Right lobe of liver (tissue), 6 donors: ENCODE data around the gene RFFL. TPM values are rescaled to one million over a fixed set of nuclear protein-coding genes. Genes with fewer than 3 reads are reported as not detected.
A peak's percentile ranks its signal among the peaks of the same experiment; 100 is the strongest.
"Not testable (repeated sequence)": the region's sequence is repeated elsewhere in the genome, so short reads cannot be mapped to it uniquely, and the experiment has no call there.

ENCODE experiments used
- ATAC-seq, 4 donors: fragments of 200-7000 bp; cut with Tn5 transposase; one replicate each; pipeline ENCODE4 v1.9.1; 2020; ENCODE audit warnings: mild to moderate bottlenecking in 4 of 4, moderate library complexity in 4 of 4
- DNase-seq, 3 donors: peaks; one replicate each; pipeline ENCODE4 v3.0.0-alpha.2; 2020
- H3K27ac ChIP-seq, 3 donors: fragments of 200-600 bp; one replicate each; pipeline ENCODE4 v1.8.0; 2022
- H3K27me3 ChIP-seq, 2 donors: fragments of 200-600 bp; one replicate each; pipeline ENCODE4 v1.8.0; 2022
- H3K36me3 ChIP-seq, 4 donors: fragments of 200-600 bp; sonication (generic) in 1 of 4; one replicate each; pipeline versions ENCODE4 v1.5.1 to v1.8.0; 2017 to 2022; ENCODE audit warnings: control low read depth in 1 of 4
- H3K4me1 ChIP-seq, 4 donors: fragments of 200-600 bp; sonication (generic) in 1 of 4; one replicate each; pipeline versions ENCODE4 v1.5.1 to v1.8.0; 2017 to 2022; ENCODE audit warnings: control low read depth in 1 of 4
- H3K4me3 ChIP-seq, 3 donors: fragments of 200-600 bp; one replicate each; pipeline ENCODE4 v1.8.0; 2022
- H3K9me3 ChIP-seq, 4 donors: fragments of 200-600 bp; sonication (generic) in 1 of 4; one replicate each; pipeline versions ENCODE4 v1.5.1 to v1.8.0; 2017 to 2022; ENCODE audit warnings: control low read depth in 1 of 4
- CTCF ChIP-seq, 4 donors: fragments of 200-600 bp in 3 of 4; fragments of 450-650 bp in 1 of 4; IDR thresholded peaks; one replicate each; pipeline versions ENCODE4 v1.5.1 to v1.8.0; 2016 to 2022; ENCODE audit warnings: antibody characterized with exemption in 4 of 4, mild to moderate bottlenecking in 2 of 4
- POLR2A ChIP-seq: fragments of 450-650 bp; IDR thresholded peaks from one replicate; pipeline ENCODE4 v1.6.1; 2017; ENCODE audit warnings: antibody characterized with exemption, mild to moderate bottlenecking
- WGBS: methylation state at CpG from one replicate; pipeline ENCODE4 v1.1.6; 2018; ENCODE audit warnings: low coverage, low lambda C conversion rate; ENCODE audit not compliant: insufficient coverage; ENCODE audit errors: missing lambda C conversion rate; 5-methylcytosine and 5-hydroxymethylcytosine counted together
- intact Hi-C, 2 donors: fragments of 100-400 bp; cut with DNase I; formaldehyde crosslinking; loops; one replicate each; pipeline versions ENCODE4 v1.11.2 to v1.14.1; 2022
- total RNA-seq, 6 experiments: library from RNA; depleted of rRNA in 2 of 6; stranded (reverse); fragments of >200 nt in 2 of 6; fragmentation: NEBNext Ultra II Directional in 3 of 6; extraction: Animal tissue kit (Norgen Biotek cat#: 25700) in 3 of 6; gene quantifications; one replicate each; pipeline versions ENCODE4 v1.1.0 to v1.2.4, GENCODE V29; 2016 to 2023
- donor health status: DM: no; HTN: yes; CAD: no.
- donor health status: DM: no; HTN: no; CAD: no.
- donor health status: DM: no; HTN: no; CAD: no.
- donor health status: DM: no; HTN: yes; CAD: no.
- donor health status: DM: no; HTN: yes; CAD: no.

Gene RFFL
- total RNA-seq, 6 experiments from 2014 or later, result 29.0 to 39.0 (median 34.1) TPM

- TF ChIP-seq POLR2A (no peak), CTCF (IDR thresholded peaks at IDR 0.05) (no peak)
- Histone ChIP-seq H3K36me3 (no peaks in the 10 kb centered on the region), H3K9me3 (no peaks in the 10 kb centered on the region), H3K27me3 (no peaks in the 10 kb centered on the region), H3K4me1 (no peaks in the 10 kb centered on the region), H3K27ac (no peak overlapping the region), H3K4me3 (no peak overlapping the region)
- intact Hi-C loops, result loop anchor here in 1 of 2 donors (10.0 kb wide), 1 partner anchor 100 kb away; no protein-coding TSS in a partner anchor
- WGBS, result no CpG with 5 or more reads among the region's 2 CpGs
- DNase-seq (no peak), ATAC-seq (peak in 1 of 4 donors; percentile 65)
Measured at GRCh38 chr17:35094902-35095301, 31.4 kb upstream of the RFFL start.

DNA sequence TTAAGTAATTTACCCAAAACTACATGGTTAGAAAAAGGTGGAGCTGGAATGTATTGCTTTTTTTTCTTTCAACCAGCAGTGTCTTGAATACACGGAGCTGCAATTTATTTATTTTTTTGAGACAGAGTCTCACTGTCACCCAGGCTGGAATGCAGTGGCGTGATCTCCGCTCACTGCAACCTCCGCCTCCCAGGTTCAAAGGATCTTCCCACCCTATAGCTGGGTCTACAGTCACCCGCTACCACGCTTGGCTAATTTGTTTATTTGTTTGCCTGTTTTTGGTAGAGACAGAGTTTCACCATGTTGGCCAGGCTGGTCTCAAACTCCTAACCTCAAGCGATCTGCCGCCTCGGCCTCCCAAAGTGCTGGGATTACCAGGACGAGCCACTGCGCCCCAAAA lies 27.2 kb upstream of the RFFL start:
- not testable (repeated sequence) for H3K27ac ChIP-seq, H3K27me3 ChIP-seq, H3K36me3 ChIP-seq, H3K9me3 ChIP-seq, DNase-seq, H3K4me3 ChIP-seq, ATAC-seq
- H3K4me1 ChIP-seq, result peaks cover 0 to 18% (median 5%) of the 10 kb centered on the region in 4 donors
- WGBS, result 85% methylated on average over 11 of the region's 11 CpGs
- intact Hi-C loops, result loop anchor here in 1 of 2 donors (10.0 kb wide), 1 partner anchor 96 kb away; no protein-coding TSS in a partner anchor

- 42% methylated on average over 7 of the region's 22 CpGs for WGBS
- H3K27ac ChIP-seq, result peak overlapping the region; percentile 31 to 53 (median 33)
- peak; percentile 2 to 15 (median 12) for ATAC-seq
- H3K9me3 ChIP-seq, result no peaks in the 10 kb centered on the region
- H3K27me3 ChIP-seq, result no peaks in the 10 kb centered on the region
- peak overlapping the region; percentile 87 to 97 (median 89) for H3K4me3 ChIP-seq
- peaks cover 0 to 19% (median 5%) of the 10 kb centered on the region in 4 donors for H3K4me1 ChIP-seq
- peak in 1 of 3 donors; percentile 49 for DNase-seq
- TF ChIP-seq POLR2A, result no peak
- no peak for TF ChIP-seq CTCF (IDR thresholded peaks at IDR 0.05)
- no peaks in the 10 kb centered on the region for H3K36me3 ChIP-seq
- intact Hi-C loops, result loop anchor here in 1 of 2 donors (10.0 kb wide), 1 partner anchor 95 kb away; no protein-coding TSS in a partner anchor
Measured at GRCh38 chr17:35089586-35090296, 26.2 kb upstream of the RFFL start.

- ATAC-seq (peak; percentile 82 to 94 (median 90)), DNase-seq (peak; percentile 90 to 91 (median 91))
- TF ChIP-seq CTCF (IDR thresholded peaks at IDR 0.05) (peak; percentile 68 to 93 (median 87)), POLR2A (peak; percentile 81)
- Histone ChIP-seq H3K27me3 (no peaks in the 10 kb centered on the region), H3K4me1 (peaks cover 0 to 19% (median 5%) of the 10 kb centered on the region in 4 donors), H3K9me3 (no peaks in the 10 kb centered on the region), H3K4me3 (peak overlapping the region; percentile 87 to 97 (median 89)), H3K36me3 (no peaks in the 10 kb centered on the region), H3K27ac (peak overlapping the region; percentile 88 to 94 (median 90))
- WGBS, result 0% methylated on average over 5 of the region's 80 CpGs
- intact Hi-C loops, result no loop called here
Measured at GRCh38 chr17:35088881-35089585, 25.5 kb upstream of the RFFL start.
